Measurements from ENCODE around the gene MPL. TPM values are rescaled to one million over a fixed set of nuclear protein-coding genes. Genes with fewer than 3 reads are reported as not detected.

The MPL gene
- total and polyA plus RNA-seq, 10 of the 15 experiments (the other 5 are each of a cell fraction or from before 2014, with no cell fraction given) = not detected

DNA sequence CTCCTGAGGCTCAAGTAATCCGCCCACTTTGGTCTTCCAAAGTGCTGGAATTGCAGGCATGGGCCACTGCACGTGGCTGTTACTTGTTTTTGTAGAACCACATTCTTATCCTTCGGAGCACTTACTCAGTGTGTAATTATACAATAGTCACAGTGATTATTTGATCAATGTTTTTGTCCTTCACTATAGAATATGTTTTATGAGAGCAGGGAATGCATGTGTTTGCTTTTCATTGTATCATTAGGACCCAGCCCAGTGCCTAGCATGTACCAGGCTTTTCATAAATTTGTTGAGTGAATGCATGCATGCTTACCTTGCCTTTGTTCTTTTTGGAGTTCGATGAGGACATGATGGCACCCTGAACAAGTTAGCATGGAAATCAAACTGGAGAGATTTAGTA, 57.9 kb downstream of the MPL start:
- Histone ChIP-seq H3K4me3 (no peak overlapping the region), H3K79me2 (ENCODE audit: control insufficient read depth, insufficient read depth, low read length) (peaks cover 9% of the 10 kb centered on the region), H3K36me3 (ENCODE audit: control insufficient read depth in 2 of 2, insufficient read depth in 2 of 2, low read length in 1 of 2) (peaks cover 0 to 5% of the 10 kb centered on the region in 2 experiments; a peak in 1 of 4 replicates), H3K27ac (ENCODE audit: control insufficient read depth, insufficient read depth) (no peak overlapping the region), H3K27me3 (replicated peaks in 1 of 2; ENCODE audit: control insufficient read depth in 2 of 2, insufficient read depth in 2 of 2, low read length in 1 of 2) (no peaks in the 10 kb centered on the region), H3K4me1 (ENCODE audit: control insufficient read depth, insufficient read depth, low read length) (peaks cover 6% of the 10 kb centered on the region; the same call in 1 of the 2 replicates), H3K9me3 (replicated peaks; ENCODE audit: control insufficient read depth, insufficient read depth, low read length) (no peaks in the 10 kb centered on the region), H2AFZ (ENCODE audit: control insufficient read depth, low read depth, low read length) (no peak overlapping the region), H3K4me2 (ENCODE audit: control insufficient read depth, insufficient read depth) (no peak overlapping the region), H4K20me1 (ENCODE audit: control insufficient read depth, insufficient read depth) (no peaks in the 10 kb centered on the region), H3K9ac (ENCODE audit: control insufficient read depth, insufficient read depth, low read length) (no peak overlapping the region)
- ChIA-PET SMC1A (ENCODE audit: uncharacterized antibody, unreplicated experiment) (no interaction called here), RAD21 (ENCODE audit: unreplicated experiment) (no interaction called here), CTCF (interaction anchor here (0.7 to 2.7 kb wide), 3 partner anchors 18 to 19 kb away, joined by 3 to 7 read pairs (median 3); no protein-coding TSS in a partner anchor), POLR2A (no interaction called here)
- in situ Hi-C loops (cut with MboI) = no loop called here
- no TSS peak for BruUV-seq (replicated peaks)
- ATAC-seq (no peak), FAIRE-seq (no peak), DNase-seq (ENCODE audit: low read depth, low spot score) (no peak)
- TF ChIP-seq, protein P1, sequence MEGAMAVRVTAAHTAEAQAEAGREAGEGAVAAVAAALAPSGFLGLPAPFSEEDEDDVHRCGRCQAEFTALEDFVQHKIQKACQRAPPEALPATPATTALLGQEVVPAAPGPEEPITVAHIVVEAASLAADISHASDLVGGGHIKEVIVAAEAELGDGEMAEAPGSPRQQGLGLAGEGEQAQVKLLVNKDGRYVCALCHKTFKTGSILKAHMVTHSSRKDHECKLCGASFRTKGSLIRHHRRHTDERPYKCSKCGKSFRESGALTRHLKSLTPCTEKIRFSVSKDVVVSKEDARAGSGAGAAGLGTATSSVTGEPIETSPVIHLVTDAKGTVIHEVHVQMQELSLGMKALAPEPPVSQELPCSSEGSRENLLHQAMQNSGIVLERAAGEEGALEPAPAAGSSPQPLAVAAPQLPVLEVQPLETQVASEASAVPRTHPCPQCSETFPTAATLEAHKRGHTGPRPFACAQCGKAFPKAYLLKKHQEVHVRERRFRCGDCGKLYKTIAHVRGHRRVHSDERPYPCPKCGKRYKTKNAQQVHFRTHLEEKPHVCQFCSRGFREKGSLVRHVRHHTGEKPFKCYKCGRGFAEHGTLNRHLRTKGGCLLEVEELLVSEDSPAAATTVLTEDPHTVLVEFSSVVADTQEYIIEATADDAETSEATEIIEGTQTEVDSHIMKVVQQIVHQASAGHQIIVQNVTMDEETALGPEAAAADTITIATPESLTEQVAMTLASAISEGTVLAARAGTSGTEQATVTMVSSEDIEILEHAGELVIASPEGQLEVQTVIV (IDR thresholded peaks at IDR 0.05; ENCODE audit: borderline replicate concordance, partially characterized antibody) = no peak
- TF ChIP-seq NBN (IDR thresholded peaks at IDR 0.05) (no peak), MEF2B (IDR thresholded peaks at IDR 0.05; ENCODE audit: partially characterized antibody, poor library complexity, severe bottlenecking) (no peak)
- TF ChIP-seq, protein P2, sequence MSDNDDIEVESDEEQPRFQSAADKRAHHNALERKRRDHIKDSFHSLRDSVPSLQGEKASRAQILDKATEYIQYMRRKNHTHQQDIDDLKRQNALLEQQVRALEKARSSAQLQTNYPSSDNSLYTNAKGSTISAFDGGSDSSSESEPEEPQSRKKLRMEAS (IDR thresholded peaks at IDR 0.05; ENCODE audit: low read depth, low read length) = no peak
- WGBS (ENCODE audit: insufficient coverage, insufficient replicate concordance, low lambda C conversion rate, missing lambda C conversion rate) = 100% methylated on average over 4 of the region's 4 CpGs
- intact Hi-C loops (cut with micrococcal nuclease; ENCODE audit: unreplicated experiment) = no loop called here

DNA sequence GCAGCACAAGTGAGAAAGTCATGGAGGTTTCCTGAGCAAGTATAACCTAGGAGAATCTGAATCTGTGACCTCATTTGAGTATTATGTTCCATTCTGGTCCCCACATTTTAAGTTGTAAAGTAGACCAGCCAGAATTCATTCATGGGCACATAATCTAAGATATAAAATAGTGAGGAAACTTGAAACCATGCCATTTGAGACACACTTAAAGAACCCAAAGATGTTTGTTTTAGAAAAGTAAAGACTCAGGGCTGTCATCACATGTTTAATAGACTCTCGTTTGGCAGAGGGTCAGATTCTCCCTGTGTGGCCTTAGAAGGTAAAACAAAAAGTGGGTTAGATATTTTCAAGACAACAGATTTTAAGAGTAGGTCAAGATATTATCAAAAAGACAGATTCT, 58.4 kb downstream of the MPL start:
- peaks cover 4% of the 10 kb centered on the region for H3K79me2 ChIP-seq (ENCODE audit: control insufficient read depth, insufficient read depth, low read length)
- intact Hi-C loops (cut with micrococcal nuclease; ENCODE audit: unreplicated experiment) (no loop called here), in situ Hi-C loops (cut with MboI) (no loop called here)
- H4K20me1 ChIP-seq (ENCODE audit: control insufficient read depth, insufficient read depth) = no peaks in the 10 kb centered on the region
- H3K4me1 ChIP-seq (ENCODE audit: control insufficient read depth, insufficient read depth, low read length) = peaks cover 2% of the 10 kb centered on the region; the same call in 1 of the 2 replicates
- H3K27me3 ChIP-seq (replicated peaks in 1 of 2; ENCODE audit: control insufficient read depth in 2 of 2, insufficient read depth in 2 of 2, low read length in 1 of 2) = no peaks in the 10 kb centered on the region
- 86% methylated on average over 1 of the region's 1 CpG for WGBS (ENCODE audit: insufficient coverage, insufficient replicate concordance, low lambda C conversion rate, missing lambda C conversion rate)
- H3K4me2 ChIP-seq (ENCODE audit: control insufficient read depth, insufficient read depth) = no peak overlapping the region
- SMC1A ChIA-PET (ENCODE audit: uncharacterized antibody, unreplicated experiment) = no interaction called here
- POLR2A ChIA-PET = no interaction called here
- CTCF ChIA-PET = no interaction called here
- no TSS peak for BruUV-seq (replicated peaks)
- H3K9ac ChIP-seq (ENCODE audit: control insufficient read depth, insufficient read depth, low read length) = no peak overlapping the region
- FAIRE-seq (no peak), DNase-seq (ENCODE audit: low read depth, low spot score) (no peak), ATAC-seq (no peak)
- H2AFZ ChIP-seq (ENCODE audit: control insufficient read depth, low read depth, low read length) = no peak overlapping the region
- H3K4me3 ChIP-seq = no peak overlapping the region
- no peaks in the 10 kb centered on the region for H3K9me3 ChIP-seq (replicated peaks; ENCODE audit: control insufficient read depth, insufficient read depth, low read length)
- peaks cover 0 to 5% of the 10 kb centered on the region in 2 experiments; a peak in 1 of 4 replicates for H3K36me3 ChIP-seq (ENCODE audit: control insufficient read depth in 2 of 2, insufficient read depth in 2 of 2, low read length in 1 of 2)
- H3K27ac ChIP-seq (ENCODE audit: control insufficient read depth, insufficient read depth) = no peak overlapping the region
- RAD21 ChIA-PET (ENCODE audit: unreplicated experiment) = no interaction called here
- TF ChIP-seq TCF12 (IDR thresholded peaks at IDR 0.05; ENCODE audit: low read depth, low read length) = no peak
- TF ChIP-seq, protein P3, sequence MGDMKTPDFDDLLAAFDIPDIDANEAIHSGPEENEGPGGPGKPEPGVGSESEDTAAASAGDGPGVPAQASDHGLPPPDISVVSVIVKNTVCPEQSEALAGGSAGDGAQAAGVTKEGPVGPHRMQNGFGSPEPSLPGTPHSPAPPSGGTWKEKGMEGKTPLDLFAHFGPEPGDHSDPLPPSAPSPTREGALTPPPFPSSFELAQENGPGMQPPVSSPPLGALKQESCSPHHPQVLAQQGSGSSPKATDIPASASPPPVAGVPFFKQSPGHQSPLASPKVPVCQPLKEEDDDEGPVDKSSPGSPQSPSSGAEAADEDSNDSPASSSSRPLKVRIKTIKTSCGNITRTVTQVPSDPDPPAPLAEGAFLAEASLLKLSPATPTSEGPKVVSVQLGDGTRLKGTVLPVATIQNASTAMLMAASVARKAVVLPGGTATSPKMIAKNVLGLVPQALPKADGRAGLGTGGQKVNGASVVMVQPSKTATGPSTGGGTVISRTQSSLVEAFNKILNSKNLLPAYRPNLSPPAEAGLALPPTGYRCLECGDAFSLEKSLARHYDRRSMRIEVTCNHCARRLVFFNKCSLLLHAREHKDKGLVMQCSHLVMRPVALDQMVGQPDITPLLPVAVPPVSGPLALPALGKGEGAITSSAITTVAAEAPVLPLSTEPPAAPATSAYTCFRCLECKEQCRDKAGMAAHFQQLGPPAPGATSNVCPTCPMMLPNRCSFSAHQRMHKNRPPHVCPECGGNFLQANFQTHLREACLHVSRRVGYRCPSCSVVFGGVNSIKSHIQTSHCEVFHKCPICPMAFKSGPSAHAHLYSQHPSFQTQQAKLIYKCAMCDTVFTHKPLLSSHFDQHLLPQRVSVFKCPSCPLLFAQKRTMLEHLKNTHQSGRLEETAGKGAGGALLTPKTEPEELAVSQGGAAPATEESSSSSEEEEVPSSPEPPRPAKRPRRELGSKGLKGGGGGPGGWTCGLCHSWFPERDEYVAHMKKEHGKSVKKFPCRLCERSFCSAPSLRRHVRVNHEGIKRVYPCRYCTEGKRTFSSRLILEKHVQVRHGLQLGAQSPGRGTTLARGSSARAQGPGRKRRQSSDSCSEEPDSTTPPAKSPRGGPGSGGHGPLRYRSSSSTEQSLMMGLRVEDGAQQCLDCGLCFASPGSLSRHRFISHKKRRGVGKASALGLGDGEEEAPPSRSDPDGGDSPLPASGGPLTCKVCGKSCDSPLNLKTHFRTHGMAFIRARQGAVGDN (IDR thresholded peaks at IDR 0.05) = no peak
- TF ChIP-seq, protein P4, sequence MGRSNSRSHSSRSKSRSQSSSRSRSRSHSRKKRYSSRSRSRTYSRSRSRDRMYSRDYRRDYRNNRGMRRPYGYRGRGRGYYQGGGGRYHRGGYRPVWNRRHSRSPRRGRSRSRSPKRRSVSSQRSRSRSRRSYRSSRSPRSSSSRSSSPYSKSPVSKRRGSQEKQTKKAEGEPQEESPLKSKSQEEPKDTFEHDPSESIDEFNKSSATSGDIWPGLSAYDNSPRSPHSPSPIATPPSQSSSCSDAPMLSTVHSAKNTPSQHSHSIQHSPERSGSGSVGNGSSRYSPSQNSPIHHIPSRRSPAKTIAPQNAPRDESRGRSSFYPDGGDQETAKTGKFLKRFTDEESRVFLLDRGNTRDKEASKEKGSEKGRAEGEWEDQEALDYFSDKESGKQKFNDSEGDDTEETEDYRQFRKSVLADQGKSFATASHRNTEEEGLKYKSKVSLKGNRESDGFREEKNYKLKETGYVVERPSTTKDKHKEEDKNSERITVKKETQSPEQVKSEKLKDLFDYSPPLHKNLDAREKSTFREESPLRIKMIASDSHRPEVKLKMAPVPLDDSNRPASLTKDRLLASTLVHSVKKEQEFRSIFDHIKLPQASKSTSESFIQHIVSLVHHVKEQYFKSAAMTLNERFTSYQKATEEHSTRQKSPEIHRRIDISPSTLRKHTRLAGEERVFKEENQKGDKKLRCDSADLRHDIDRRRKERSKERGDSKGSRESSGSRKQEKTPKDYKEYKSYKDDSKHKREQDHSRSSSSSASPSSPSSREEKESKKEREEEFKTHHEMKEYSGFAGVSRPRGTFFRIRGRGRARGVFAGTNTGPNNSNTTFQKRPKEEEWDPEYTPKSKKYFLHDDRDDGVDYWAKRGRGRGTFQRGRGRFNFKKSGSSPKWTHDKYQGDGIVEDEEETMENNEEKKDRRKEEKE (IDR thresholded peaks at IDR 0.05) = no peak

Data from GM12878 (cell line).